ENCODE results near the gene CLDN18.

- TF ChIP-seq POLR2A (IDR thresholded peaks at IDR 0.05) (no peak), EP300 (IDR thresholded peaks at IDR 0.05) (no peak)
- TF ChIP-seq, protein P1, sequence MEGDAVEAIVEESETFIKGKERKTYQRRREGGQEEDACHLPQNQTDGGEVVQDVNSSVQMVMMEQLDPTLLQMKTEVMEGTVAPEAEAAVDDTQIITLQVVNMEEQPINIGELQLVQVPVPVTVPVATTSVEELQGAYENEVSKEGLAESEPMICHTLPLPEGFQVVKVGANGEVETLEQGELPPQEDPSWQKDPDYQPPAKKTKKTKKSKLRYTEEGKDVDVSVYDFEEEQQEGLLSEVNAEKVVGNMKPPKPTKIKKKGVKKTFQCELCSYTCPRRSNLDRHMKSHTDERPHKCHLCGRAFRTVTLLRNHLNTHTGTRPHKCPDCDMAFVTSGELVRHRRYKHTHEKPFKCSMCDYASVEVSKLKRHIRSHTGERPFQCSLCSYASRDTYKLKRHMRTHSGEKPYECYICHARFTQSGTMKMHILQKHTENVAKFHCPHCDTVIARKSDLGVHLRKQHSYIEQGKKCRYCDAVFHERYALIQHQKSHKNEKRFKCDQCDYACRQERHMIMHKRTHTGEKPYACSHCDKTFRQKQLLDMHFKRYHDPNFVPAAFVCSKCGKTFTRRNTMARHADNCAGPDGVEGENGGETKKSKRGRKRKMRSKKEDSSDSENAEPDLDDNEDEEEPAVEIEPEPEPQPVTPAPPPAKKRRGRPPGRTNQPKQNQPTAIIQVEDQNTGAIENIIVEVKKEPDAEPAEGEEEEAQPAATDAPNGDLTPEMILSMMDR (IDR thresholded peaks at IDR 0.05) = no peak
These were observed 6.9 kb upstream of the CLDN18 start for GRCh38 chr3:138003069-138003468.

Data from sigmoid colon (tissue), 4 donors.